NCI-H128 (cell line): ENCODE measurements around the gene MADCAM1.
"Not testable (repeated sequence)": the region's sequence is repeated elsewhere in the genome, so short reads cannot be mapped to it uniquely, and the experiment has no call there.

Experiments used
- DNase-seq: peaks from one replicate; lab custom pipeline; 2025; ENCODE audit not compliant: unreplicated experiment; lab: John Stamatoyannopoulos, UW

The MADCAM1 gene

DNA sequence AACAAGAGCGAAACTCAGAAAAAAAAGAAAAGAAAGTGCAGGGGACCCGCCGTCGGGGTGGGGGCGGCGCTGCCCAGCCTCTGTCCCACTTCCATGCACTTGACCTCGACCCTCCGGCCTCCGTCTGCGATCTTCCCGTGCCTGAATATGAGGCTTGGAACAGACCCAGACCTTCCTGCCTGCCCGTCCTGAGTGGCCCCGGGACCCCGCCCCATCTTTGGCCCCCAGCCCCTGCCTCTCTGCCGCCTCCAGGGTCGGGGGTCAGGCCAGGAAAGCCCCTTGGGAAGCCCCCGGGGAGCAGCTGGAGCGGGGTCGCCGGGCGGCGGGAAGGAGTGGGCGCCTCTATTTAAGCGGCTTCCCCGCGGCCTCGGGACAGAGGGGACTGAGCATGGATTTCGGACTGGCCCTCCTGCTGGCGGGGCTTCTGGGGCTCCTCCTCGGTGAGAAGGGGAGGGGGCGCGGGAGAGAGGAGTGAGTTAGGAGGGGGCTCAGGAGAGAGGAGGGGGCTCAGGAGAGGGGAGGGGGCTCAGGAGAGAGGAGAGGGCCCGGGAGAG lies at the start of gene MADCAM1:
Gene MADCAM1 (plus strand): TSS at position 375 of the 554 bp plus-strand sequence. CDS start 14 bp downstream, at position 389.
- DNase-seq: no peak

DNA sequence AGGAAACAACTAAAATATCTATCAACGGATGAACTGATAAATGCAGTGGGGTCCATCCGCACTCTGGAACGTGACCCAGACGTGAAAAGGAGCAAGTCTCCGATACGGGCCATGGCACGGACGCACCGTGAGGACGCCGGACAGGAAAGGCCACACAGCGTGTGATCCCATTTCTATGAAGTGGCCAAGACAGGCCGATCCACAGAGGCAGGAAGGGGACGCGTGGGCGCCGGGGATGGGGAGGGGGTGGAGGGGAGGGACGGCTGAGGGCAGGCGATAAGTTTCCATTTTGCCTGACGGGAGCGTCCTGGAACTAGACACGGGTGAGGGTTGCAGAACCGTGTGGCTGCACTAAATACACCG lies 49.2 kb upstream of the MADCAM1 start:
- DNase-seq: no peak

DNA sequence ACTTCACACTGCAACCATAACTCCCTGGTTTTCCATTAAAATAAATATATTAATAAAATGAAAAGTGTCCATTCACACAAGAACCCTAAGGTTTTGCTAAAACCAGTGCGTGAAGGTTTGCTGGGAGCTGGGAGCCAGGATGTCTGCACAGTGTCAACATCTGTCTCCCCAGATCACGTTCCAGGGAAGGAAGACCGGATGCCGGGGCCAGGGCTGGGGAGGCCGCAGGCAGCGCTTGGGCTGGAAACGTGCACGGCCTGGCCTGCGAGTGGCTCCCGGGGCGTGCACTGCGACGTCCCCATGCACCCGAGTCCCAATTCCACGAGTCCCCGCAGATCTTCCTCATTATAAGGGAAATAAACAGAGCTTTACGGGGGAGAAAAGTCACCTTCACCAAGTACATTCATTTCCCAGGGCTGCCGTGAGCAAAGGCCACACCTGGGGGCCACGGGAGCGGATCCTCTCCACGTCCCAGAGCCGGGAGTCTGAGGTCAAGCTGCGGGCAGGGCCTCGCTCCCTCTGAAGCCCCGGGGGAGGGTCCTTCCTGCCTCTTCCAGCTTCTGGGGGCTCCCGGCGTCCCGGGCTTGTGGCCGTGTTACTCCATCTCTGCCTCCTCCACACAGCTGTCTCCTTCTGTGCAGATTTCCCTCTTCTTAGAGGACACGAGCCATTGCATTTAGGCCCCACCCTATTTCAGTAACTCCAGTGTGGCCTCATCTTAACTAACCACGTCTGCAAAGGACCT lies 48.3 kb upstream of the MADCAM1 start:
- DNase-seq: no peak

DNA sequence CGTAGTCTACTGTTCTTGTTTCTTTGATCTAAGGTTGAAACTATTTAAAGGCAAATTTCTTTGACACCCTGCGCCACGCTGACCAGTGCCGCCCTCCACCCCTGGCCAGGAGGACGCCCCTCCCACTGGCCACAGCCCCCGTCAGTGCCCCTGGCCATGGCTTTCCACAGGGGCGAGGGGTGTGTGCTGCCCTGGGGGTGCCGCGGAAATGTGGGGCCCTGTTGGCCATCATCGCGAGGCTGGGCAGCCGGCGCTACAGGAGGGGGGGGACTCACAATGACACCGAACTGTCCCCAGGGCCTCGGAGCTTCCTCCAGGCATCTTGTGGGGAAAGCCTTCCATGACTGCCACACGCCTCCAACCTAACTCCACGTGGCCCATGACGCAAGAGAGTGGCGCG lies 46.4 kb upstream of the MADCAM1 start:
- no peak for DNase-seq

DNA sequence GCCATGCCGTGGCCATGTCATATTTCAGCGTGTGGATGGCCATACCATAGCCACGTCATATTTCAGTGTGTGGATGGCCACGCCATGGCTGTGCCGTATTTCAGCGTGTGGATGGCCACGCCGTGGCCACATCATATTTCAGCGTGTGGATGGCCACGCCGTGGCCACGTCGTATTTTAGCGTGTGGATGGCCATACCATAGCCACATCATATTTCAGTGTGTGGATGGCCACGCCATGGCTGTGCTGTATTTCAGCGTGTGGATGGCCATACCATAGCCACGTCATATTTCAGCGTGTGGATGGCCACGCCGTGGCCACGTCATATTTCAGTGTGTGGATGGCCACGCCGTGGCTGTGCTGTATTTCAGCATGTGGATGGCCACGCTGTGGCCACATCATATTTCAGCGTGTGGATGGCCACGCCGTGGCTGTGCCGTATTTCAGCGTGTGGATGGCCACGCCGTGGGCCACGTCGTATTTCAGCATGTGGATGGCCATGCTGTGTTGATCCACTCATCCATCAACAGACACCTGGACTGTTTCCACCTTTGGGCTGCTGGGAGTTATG lies 45.3 kb upstream of the MADCAM1 start:
- not testable (repeated sequence) for DNase-seq

DNA sequence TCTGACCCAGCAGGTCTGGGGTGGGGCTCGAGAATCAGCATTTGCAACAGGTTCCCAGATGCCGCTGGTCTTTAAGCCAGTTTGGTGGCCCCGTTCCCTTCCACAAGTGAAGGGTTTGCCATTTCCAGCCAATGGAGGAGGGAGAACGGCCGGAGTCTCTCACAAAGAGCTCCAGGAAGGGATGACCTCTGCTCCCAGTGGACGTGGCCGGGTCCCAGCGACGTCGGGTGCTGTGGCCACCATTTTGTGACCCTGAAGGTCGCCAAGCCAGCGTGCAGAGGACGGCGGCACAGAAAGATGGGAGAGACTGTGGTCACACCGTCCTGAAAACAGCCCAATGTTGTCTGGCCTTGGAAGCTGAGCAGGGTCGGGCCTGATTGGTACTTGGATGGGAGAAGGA lies 43.5 kb upstream of the MADCAM1 start:
- DNase-seq: no peak

DNA sequence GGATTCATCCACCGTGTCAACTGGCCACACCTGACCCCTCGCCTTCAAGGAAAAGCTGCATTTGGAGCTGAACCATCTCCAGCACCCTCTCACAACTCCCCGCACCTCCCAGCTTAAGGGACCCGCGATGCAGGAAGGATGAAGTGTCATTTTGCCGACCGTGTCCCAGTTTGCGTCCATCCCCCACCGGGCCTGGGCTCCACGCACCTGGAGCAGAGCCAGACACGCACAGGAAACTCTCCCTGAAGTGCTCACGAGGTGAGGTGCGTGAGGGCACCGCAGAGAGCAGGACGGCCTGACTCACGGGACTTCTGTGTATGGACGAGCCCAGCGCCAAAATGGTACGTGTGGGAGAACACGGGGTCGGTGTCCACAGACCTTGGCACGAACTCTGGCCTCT lies 42.7 kb upstream of the MADCAM1 start:
- DNase-seq: no peak

DNA sequence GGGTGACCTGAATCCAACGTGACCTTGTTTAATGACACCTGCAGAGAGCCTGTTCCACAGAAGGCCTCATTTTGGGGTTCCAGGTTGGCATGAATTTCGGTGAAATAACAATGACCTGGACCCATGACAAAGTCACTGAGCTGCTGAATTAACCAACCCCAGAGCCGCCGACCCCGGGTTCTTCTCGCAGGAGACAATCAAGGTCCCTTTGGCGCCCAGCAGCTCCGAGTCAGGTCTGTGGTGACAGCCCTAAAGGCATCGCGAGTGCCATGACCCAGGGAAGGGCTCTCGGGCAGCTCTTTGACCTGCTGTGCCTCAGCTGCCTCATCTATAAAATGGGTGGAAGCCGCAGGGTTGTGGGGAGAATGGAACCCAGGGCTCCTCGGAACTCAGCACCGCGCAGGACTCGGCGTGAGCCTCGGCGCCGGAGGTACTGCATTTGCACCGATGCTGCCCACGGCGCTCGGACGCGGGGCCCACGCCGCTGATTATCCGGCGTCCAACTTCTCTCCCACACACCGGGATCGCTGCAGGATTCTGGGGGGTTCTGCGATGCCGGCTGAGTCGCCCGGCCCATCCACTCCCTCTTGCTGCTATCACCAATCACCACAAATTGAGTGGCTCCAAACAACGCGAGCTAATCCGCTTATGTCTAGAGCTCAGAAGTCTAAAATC lies 41.1 kb upstream of the MADCAM1 start:
- DNase-seq: no peak

DNA sequence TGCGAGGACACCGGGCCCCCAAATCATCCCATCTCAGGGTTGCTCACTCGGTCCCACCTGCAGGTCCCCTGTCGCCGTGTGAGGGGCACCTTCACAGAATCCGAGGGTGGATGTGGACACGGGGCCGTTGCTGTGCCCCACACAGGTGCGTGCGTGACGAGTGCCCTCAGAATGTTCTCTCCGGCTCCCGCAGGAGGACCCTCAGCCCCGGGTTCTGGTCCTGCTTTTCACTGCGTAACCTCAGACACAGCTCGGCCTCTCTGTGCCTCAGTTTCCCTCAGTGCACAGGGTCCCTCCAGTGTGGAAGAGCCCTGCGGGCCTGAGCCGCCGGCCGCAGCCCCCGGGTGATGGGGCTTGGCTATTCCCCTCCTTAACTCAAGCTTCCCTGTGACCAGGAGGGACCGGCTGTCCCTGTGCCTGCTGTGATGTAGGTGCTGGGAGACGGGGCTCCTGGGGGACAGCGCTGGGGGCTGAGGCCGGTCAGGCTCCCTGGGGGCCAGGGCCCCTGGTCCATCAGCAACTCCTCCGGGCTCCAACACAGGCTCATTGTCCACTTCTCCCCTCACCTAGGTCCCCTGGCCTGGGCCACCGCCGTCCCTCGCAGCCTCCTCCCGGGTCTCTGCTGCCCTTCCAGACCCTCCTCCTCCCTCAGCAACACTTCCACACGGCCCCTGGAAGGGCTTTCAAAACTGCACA lies 40.3 kb upstream of the MADCAM1 start:
- no peak for DNase-seq

DNA sequence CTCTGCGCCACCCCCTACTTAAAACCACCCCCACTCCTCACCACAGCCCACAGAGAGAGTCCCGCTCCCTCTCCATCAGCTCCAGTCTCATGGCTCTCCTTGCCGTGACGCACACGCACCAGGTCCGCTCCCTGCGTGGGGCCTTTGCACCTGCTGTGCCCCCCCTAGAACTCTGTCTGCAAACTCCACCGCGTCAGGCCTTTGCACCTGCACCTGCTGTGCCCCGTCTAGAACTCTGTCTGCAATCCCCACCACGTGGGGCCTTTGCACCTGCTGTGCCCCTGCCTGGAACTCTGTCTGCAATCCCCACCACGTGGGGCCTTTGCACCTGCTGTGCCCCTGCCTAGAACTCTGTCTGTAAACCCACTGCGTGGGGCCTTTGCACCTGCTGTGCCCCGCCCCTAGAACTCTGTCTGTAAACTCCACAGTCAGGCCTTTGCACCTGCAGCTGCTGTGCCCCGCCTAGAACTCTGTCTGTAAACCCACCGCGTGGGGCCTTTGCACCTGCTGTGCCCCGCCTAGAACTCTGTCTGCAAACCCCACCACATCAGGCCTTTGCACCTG lies 39.7 kb upstream of the MADCAM1 start:
- no peak for DNase-seq

DNA sequence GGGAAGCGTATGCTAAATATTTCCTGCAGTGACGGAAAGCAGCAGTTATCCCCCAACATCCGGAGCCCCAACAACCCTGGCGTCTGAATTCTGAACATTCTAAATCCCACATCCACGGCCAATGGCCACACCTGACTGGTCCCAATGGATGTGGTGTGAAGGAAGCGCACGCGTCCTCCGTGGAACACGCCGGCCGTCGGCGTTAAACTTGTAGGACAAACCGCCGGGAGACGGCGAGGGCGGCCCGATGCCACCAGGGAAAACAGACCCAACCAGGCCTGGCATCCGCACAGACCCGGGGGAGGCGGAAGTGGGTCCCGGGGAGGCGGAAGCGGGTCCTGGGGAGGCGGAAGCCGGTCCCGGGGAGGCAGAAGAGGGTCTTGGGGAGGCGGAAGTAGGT lies 38.6 kb upstream of the MADCAM1 start:
- DNase-seq: no peak

DNA sequence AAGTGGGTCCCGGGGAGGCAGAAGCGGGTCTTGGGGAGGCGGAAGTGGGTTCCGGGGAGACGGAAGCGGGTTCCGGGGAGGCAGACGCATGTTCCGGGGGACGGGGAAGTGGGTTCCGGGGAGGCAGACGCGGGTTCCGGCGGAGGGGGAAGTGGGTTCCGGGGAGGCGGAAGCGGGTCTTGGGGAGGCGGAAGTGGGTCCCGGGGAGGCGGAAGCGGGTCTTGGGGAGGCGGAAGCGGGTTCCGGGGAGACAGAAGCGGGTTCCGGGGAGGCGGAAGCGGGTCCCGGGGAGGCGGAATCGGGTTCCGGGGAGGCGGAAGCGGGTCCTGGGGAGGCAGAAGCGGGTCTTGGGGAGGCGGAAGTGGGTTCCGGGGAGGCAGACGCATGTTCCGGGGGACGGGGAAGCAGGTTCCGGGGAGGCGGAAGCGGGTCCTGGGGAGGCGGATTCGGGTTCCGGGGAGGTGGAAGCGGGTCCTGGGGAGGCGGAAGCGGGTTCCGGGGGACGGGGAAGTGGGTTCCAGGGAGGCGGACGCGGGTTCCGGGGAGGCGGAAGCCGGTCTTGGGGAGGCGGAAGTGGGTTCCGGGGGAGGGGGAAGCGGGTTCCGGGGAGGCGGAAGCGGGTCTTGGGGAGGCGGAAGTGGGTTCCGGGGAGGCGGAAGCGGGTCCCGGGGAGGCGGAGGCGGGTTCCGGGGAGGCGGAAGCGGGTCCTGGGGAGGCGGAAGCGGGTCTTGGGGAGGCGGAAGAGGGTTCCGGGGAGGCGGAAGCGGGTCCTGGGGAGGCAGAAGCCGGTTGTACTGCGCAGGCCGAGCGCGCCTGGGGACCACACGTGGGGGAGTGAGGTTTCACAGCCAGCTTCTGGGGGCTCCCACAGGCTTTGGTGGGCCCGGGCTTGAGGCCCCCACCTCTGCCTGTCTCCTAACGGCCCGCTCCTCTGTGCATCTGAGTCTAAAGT lies 37.9 kb upstream of the MADCAM1 start:
- no peak for DNase-seq

DNA sequence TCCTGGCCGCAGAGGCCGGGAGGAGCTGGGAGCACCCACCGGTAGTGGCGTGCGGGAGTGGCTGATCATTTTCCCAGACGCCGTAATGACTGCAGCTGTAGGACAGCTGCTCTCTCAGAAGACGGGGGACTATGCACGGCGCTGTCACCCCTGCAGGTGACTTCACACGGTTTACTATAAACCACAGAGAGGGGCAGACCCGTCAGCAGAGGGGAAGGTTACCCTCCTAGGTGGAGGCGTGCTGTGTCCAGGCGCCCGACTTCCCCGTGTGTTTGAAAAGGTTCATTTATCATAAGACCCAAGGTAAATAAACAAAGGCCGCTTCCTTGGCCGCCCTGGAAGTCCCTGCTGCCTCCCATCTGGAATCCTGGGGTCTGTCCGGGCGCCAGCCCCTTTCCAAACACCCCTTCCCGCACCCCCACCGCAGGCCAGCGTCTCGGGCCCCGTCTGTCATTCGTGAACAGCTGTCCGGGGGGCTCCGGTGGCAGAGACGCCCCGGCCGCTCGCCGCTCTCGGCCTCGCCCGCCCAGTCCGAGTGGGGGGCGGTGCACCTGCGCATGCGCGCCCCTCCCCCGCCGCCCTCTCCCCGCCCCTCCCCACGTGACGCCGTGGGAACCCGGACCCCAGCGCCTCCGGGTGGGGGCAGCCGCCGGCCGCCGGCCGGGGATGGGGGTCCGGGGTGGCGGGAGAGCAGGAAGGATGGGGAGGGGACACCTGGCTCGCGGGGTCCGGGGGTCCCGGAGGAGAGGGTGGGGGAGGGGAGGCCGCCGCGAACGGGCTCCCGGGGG lies 36.4 kb upstream of the MADCAM1 start:
- DNase-seq: peak; percentile 51

DNA sequence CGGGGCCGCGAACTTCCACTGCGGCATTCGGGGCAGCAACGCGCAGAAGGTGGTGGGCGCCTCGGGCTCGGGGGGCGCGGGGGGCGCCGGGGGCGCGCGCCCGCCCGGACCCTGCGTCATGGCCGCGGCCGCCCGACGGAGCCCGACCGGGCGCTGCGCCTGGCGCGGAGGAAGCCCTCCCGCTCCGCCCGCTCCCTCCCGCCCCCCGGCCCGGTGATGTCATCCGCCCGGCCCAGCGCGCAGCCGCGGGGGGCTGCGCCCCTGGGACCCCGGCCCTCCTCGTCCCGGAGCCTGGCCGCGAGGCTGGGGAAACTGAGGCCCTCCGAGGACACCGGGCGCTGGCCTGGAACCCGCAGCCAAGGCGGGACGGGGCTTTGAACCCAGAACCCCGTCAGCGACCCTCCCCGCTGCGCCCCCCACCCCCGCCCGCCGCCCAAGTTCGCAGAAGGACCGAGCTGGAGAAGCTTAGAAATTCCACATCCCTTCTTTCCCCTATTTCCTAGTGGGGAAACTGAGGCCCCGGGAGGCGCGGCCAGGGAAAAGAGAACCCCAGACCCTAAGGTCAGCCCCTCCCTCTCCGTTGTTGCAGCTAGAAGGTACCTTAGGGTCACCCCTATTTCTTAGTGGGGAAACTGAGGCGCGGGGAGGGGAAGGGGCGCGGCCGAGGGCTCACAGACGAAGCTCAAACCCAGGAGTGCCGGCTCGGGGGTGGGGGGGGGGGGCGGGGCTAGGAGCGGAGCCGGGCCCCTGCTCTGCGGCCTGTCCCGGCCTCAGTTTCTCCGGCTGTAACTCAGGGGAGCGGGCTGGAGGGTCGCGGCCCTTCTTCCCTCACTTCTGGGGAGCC lies 35.2 kb upstream of the MADCAM1 start, which contains the start of gene SHC2:
Gene SHC2 (minus strand): TSS at position 157 of the 844 bp plus-strand sequence. CDS start 37 bp downstream, at position 120.
- no peak for DNase-seq

DNA sequence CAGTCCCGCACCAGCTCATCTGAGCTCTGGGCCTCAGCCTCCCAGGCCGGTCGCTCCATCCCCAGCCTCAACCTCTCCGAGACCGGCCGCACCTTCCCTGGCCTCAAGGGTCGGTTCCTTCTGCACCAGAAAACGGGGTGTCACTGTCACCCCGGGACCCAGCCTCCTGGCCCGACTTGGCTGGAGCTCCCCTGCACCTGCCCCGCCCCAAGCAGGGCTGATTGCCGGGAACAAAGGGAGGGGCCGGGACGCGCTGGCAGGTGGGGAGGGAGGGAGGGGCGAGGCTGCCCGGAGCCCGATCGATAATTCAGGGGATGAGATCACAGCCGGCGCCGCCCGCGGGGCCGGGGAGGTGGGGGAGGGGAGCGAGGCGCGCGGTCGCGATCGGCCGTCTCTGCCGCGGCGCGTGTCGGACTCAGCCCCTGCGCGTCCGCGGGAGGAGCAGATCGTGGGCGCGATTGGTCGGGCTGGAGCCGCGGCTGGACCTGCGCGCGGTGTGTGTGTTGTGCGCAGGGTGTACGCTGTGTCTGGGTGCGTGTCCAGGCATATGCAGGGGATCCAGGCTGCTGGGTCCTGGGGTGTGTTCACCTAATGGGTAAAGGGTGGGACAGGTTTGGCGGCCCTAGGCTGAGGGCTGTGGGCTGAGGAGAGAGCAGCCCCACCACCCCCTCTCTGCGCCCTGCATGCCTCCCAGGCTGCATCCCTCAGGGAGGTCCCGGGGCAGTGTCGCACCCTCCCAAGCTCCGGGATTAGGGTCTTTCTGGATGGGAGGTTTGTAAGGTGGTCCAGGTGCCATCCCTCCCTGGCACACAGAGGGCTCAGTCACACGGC lies 34.4 kb upstream of the MADCAM1 start:
- DNase-seq: peak; percentile 44

DNA sequence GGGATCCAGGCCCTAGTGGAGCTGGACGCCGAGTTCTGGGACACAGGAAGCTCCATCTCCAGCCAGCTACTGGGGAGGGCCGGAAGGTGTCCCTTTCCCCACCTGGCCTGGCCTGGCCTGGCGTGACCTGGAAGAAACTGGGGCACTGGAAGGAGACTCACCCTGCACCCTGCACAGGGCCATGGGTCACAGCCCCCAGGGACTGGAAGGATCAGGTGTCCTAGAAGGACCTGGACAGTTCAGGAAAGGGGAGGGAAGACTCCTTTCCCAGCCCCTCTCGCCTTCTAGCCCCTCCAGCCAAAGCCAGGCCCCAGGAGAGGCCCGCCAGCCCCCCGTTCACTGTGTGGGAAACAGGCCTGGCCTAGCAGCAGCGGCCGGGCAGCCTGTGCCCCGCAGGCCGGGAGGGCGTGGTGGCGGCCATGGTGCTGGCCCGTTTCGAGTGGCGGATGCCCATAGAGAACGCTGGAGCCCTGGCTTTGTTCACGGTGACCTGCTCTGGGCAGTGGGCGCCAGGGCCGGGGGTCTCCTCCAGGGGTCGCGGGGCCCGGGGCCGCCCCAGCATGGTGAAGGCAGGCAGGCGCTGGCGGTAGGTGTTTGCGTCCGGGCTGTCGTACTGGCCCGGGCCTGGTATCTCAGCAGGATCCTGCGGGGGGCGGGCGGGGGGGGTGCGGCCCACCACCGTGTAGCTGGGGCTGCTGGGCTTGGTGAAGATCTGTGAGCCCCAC lies 32.6 kb upstream of the MADCAM1 start:
- no peak for DNase-seq

DNA sequence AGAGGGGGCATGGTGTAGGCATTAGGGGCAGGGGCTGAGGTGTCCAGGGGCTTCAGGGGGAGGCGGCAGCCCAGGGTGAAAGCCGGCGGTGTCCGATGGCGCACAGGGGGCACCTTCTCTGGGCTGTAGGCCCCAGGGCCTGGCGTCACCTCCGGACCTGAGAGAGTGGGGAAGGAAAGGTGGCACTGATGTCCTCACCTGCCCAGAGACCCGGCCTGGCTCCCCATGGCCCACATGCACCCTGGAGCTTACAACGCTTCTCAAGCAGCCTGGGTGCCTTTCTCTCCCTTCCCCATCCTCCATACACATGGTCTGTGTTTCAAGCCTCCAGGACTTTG lies 32.1 kb upstream of the MADCAM1 start:
- no peak for DNase-seq
